Neural crest cell (in vitro differentiated cells): Measurements from ENCODE around the gene FEN1. TPM values are rescaled to one million over a fixed set of nuclear protein-coding genes. Genes with fewer than 3 reads are reported as not detected.

Experiments used
- DNase-seq: peaks from one replicate; pipeline ENCODE4 v3.0.0; 2021; ENCODE audit warnings: low read depth, mixed read lengths, low spot score
- H3K27ac Mint-ChIP-seq: one replicate; pipeline ENCODE4 v1.8.0; 2021; ENCODE audit warnings: mild to moderate bottlenecking, mixed read lengths; ENCODE audit not compliant: unreplicated experiment
- H3K27me3 Mint-ChIP-seq: 2 replicates; pipeline ENCODE4 v1.8.0; 2021; ENCODE audit warnings: low read depth, mild to moderate bottlenecking, mixed read lengths
- H3K36me3 Mint-ChIP-seq: 2 replicates; pipeline ENCODE4 v1.8.0; 2021; ENCODE audit warnings: low read depth, mild to moderate bottlenecking, mixed read lengths
- H3K4me1 Mint-ChIP-seq: 2 replicates; pipeline ENCODE4 v1.8.0; 2021; ENCODE audit warnings: mixed read lengths
- H3K4me3 Mint-ChIP-seq: one replicate; pipeline ENCODE4 v1.8.0; 2021; ENCODE audit warnings: mild to moderate bottlenecking, mixed read lengths
- H3K9me3 Mint-ChIP-seq: 2 replicates; pipeline ENCODE4 v1.8.0; 2021; ENCODE audit warnings: mixed read lengths
- total RNA-seq: library from RNA; stranded (reverse); gene quantifications from 2 replicates; pipeline ENCODE4 v1.2.1, GENCODE V29; 2021
- TF ChIP-seq, protein P1 (sequence below): fragments of 200-600 bp; sonication (generic); conservative IDR thresholded peaks from 2 replicates; pipeline ENCODE4 v1.5.0; 2021; ENCODE audit warnings: antibody characterized with exemption, mild to moderate bottlenecking

Gene FEN1
- total RNA-seq, 1 donor from 2014 or later: 99.6 TPM

GRCh38 chr11:61802605-61803004 lies 9.9 kb downstream of the FEN1 start:
- H3K36me3 Mint-ChIP-seq: peaks cover 28% of the 10 kb centered on the region

GRCh38 chr11:61803889-61804647 lies 11.4 kb downstream of the FEN1 start:
- TF ChIP-seq, protein P1, sequence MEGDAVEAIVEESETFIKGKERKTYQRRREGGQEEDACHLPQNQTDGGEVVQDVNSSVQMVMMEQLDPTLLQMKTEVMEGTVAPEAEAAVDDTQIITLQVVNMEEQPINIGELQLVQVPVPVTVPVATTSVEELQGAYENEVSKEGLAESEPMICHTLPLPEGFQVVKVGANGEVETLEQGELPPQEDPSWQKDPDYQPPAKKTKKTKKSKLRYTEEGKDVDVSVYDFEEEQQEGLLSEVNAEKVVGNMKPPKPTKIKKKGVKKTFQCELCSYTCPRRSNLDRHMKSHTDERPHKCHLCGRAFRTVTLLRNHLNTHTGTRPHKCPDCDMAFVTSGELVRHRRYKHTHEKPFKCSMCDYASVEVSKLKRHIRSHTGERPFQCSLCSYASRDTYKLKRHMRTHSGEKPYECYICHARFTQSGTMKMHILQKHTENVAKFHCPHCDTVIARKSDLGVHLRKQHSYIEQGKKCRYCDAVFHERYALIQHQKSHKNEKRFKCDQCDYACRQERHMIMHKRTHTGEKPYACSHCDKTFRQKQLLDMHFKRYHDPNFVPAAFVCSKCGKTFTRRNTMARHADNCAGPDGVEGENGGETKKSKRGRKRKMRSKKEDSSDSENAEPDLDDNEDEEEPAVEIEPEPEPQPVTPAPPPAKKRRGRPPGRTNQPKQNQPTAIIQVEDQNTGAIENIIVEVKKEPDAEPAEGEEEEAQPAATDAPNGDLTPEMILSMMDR: no peak
- no peaks in the 10 kb centered on the region for H3K27me3 Mint-ChIP-seq
- peaks cover 3% of the 10 kb centered on the region for H3K4me1 Mint-ChIP-seq
- H3K27ac Mint-ChIP-seq: no peak overlapping the region
- H3K9me3 Mint-ChIP-seq: no peaks in the 10 kb centered on the region
- DNase-seq: no peak
- H3K36me3 Mint-ChIP-seq: peaks cover 36% of the 10 kb centered on the region
- peak overlapping the region; percentile 14 for H3K4me3 Mint-ChIP-seq

More at GRCh38 chr11:61802605-61803004, 9.9 kb downstream of the FEN1 start:
- TF ChIP-seq, protein P1: no peak
- no peak overlapping the region for H3K4me3 Mint-ChIP-seq
- H3K9me3 Mint-ChIP-seq: no peaks in the 10 kb centered on the region
- no peak overlapping the region for H3K27ac Mint-ChIP-seq
- DNase-seq: no peak
- no peaks in the 10 kb centered on the region for H3K27me3 Mint-ChIP-seq
- H3K4me1 Mint-ChIP-seq: peaks cover 10% of the 10 kb centered on the region

- Mint-ChIP-seq H3K27ac (no peak overlapping the region), H3K36me3 (peaks cover 42% of the 10 kb centered on the region), H3K4me1 (no peaks in the 10 kb centered on the region), H3K4me3 (no peak overlapping the region), H3K27me3 (no peaks in the 10 kb centered on the region), H3K9me3 (no peaks in the 10 kb centered on the region)
- DNase-seq: no peak
- TF ChIP-seq, protein P1: no peak
Observed at GRCh38 chr11:61805146-61805545, 12.4 kb downstream of the FEN1 start.

DNA sequence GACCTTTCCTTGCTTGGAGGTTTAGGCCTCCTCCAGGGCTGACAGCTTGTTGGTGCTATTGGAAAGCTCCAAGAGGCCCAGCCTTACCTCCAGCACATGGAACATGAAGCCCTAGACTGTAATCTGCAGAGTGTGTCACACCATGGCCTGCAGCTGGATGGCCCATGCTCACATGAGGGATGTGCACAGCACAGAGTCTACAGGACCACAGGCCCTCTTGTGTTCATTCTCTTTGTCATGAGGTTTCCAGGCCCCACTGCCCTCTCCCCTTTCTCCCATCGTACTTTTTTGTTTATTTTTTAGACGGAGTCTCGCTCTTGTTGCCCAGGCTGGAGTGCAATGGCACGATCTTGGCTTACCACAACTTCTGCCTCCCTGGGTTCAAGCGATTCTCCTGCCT lies 14.1 kb downstream of the FEN1 start:
- no peak for DNase-seq
- peaks cover 45% of the 10 kb centered on the region for H3K36me3 Mint-ChIP-seq
- TF ChIP-seq, protein P1: no peak
- no peak overlapping the region for H3K27ac Mint-ChIP-seq
- H3K4me1 Mint-ChIP-seq: no peaks in the 10 kb centered on the region
- no peak overlapping the region for H3K4me3 Mint-ChIP-seq
- no peaks in the 10 kb centered on the region for H3K27me3 Mint-ChIP-seq
- H3K9me3 Mint-ChIP-seq: no peaks in the 10 kb centered on the region

DNA sequence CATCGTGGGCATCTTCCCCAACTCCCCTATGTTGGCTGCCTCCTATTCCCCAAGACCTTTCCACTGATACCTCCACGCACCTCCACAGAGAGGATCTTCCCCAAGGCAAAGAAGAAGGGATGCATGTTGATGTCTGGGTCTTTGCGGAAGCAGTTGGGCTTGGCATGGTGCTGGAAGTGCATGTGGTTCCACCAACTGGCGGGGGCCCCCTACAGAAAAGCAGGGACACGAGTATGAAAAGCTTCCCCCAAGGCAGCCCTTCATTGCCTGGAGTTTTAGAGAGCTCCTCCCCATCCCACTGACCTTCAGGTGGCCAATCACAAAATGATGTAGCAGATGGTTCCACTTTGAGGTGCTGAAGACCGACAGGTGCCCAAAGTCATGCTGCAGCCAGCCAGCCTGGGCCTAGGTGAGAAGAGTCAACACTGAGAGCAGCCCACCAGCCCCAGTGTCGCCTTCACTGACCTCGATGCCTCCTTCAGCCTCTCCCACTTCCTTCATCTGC lies 18.0 kb downstream of the FEN1 start:
- Mint-ChIP-seq H3K4me3 (no peak overlapping the region), H3K9me3 (peaks cover 9% of the 10 kb centered on the region), H3K4me1 (peaks cover 13% of the 10 kb centered on the region), H3K36me3 (peaks cover 56% of the 10 kb centered on the region), H3K27ac (no peak overlapping the region), H3K27me3 (no peaks in the 10 kb centered on the region)
- no peak for DNase-seq
- TF ChIP-seq, protein P1: no peak
